HEK293 (cell line): ENCODE data around the gene AURKAIP1.

Experiments
- CTCF ChIA-PET: fragments of 350-600 bp; formaldehyde crosslinking; extraction: SDS; loops from one replicate; lab custom pipeline; 2021; ENCODE audit warnings: antibody characterized with exemption; lab: Yijun Ruan, JAX
- POLR2A ChIA-PET: fragments of 300-600 bp; formaldehyde crosslinking; extraction: SDS; loops from one replicate; lab custom pipeline; 2020; ENCODE audit warnings: antibody characterized with exemption, inconsistent platforms; lab: Yijun Ruan, JAX
- H3K27ac ChIP-seq: fragments of 200-500 bp; sonication (Bioruptor generic); 2 replicates; pipeline ENCODE4 v1.5.1; 2014; ENCODE audit warnings: low read depth, low read length, control low read depth, inconsistent platforms; ENCODE audit errors: extremely low read depth
- H3K36me3 ChIP-seq, 2 experiments: fragments of 200-500 bp in 1 of 2; sonication (Bioruptor generic) in 1 of 2; 1 replicate in 1 of 2; 2 replicates in 1 of 2; pipeline ENCODE4 v1.5.1; 2014 to 2017; ENCODE audit warnings: inconsistent platforms in 2 of 2, low read length in 2 of 2; ENCODE audit not compliant: control insufficient read depth in 2 of 2, insufficient read depth in 1 of 2
- H3K4me1 ChIP-seq: fragments of 200-500 bp; sonication (Bioruptor generic); 2 replicates; pipeline ENCODE4 v1.5.1; 2014; ENCODE audit warnings: mild to moderate bottlenecking, low read length, inconsistent platforms; ENCODE audit not compliant: control insufficient read depth, insufficient read depth
- H3K4me3 ChIP-seq: 2 replicates; pipeline ENCODE4 v1.5.1; 2011; ENCODE audit warnings: low read depth, mild to moderate bottlenecking, control low read depth, low read length, moderate library complexity
- H3K9me3 ChIP-seq: fragments of 200-500 bp; sonication (Bioruptor generic); 2 replicates; pipeline ENCODE4 v1.5.1; 2014; ENCODE audit warnings: low read depth, low read length, inconsistent platforms; ENCODE audit not compliant: control insufficient read depth, insufficient read depth
- BCL6B ChIP-seq: fragments of 450-650 bp; formaldehyde crosslinking; IDR thresholded peaks from 2 replicates; pipeline ENCODE4 v1.5.1; 2017; ENCODE audit warnings: missing biosample characterization, missing genetic modification characterization
- EGR2 ChIP-seq: fragments of 450-650 bp; formaldehyde crosslinking; IDR thresholded peaks from 2 replicates; pipeline ENCODE4 v1.5.1; 2016; ENCODE audit warnings: low read depth, missing biosample characterization, missing genetic modification characterization
- HIC1 ChIP-seq: fragments of 450-650 bp; formaldehyde crosslinking; IDR thresholded peaks from 2 replicates; pipeline ENCODE4 v1.5.1; 2016; ENCODE audit warnings: missing biosample characterization, missing genetic modification characterization
- KLF8 ChIP-seq: fragments of 450-650 bp; formaldehyde crosslinking; IDR thresholded peaks from 2 replicates; pipeline ENCODE4 v1.5.1; 2016; ENCODE audit warnings: missing biosample characterization, missing genetic modification characterization
- PRDM10 ChIP-seq: fragments of 450-650 bp; formaldehyde crosslinking; IDR thresholded peaks from 2 replicates; pipeline ENCODE4 v1.5.1; 2016; ENCODE audit warnings: missing biosample characterization, missing genetic modification characterization
- REST ChIP-seq: fragments of 450-650 bp; formaldehyde crosslinking; IDR thresholded peaks from 2 replicates; pipeline ENCODE4 v1.5.1; 2016; ENCODE audit warnings: missing biosample characterization, missing genetic modification characterization
- SP7 ChIP-seq: fragments of 450-650 bp; formaldehyde crosslinking; IDR thresholded peaks from 2 replicates; pipeline ENCODE4 v1.5.1; 2016; ENCODE audit warnings: missing biosample characterization, missing genetic modification characterization
- ZBTB1 ChIP-seq: fragments of 450-650 bp; formaldehyde crosslinking; IDR thresholded peaks from 2 replicates; pipeline ENCODE4 v1.5.1; 2016; ENCODE audit warnings: missing biosample characterization, missing genetic modification characterization
- ZBTB10 ChIP-seq: fragments of 450-650 bp; formaldehyde crosslinking; IDR thresholded peaks from 2 replicates; pipeline ENCODE4 v1.5.1; 2016; ENCODE audit warnings: missing biosample characterization, missing genetic modification characterization
- ZFHX2 ChIP-seq: fragments of 450-650 bp; formaldehyde crosslinking; conservative IDR thresholded peaks from 2 replicates; pipeline ENCODE4 v1.5.1; 2016; ENCODE audit warnings: missing biosample characterization, missing genetic modification characterization
- ZNF184 ChIP-seq: fragments of 450-650 bp; IDR thresholded peaks from 2 replicates; pipeline ENCODE4 v1.5.1; 2018; ENCODE audit warnings: missing biosample characterization, mild to moderate bottlenecking, missing genetic modification characterization
- ZNF639 ChIP-seq: fragments of 450-650 bp; formaldehyde crosslinking; IDR thresholded peaks from 2 replicates; pipeline ENCODE4 v1.5.1; 2016; ENCODE audit warnings: missing biosample characterization, missing genetic modification characterization
- ZNF704 ChIP-seq: fragments of 450-650 bp; formaldehyde crosslinking; IDR thresholded peaks from 2 replicates; pipeline ENCODE4 v1.5.1; 2016; ENCODE audit warnings: missing biosample characterization, missing genetic modification characterization

The AURKAIP1 gene

GRCh38 chr1:1333551-1334241 is 41.3 kb downstream of the AURKAIP1 start (continued):
- TF ChIP-seq PRDM10 (tag by site-specific recombination) (peak; percentile 62), HIC1 (tag by site-specific recombination) (0 out of 2 replicates have a peak, but pooled peaks have one; percentile 65)

- Histone ChIP-seq H3K9me3 (no peaks in the 10 kb centered on the region), H3K36me3 (peaks cover 0 to 44% of the 10 kb centered on the region in 2 experiments; a peak in 1 of 3 replicates), H3K4me3 (no peak overlapping the region), H3K4me1 (no peaks in the 10 kb centered on the region), H3K27ac (no peak overlapping the region)
- ChIA-PET POLR2A (interaction anchor here (1.5 kb wide), 1 partner anchor 15 kb away, joined by 4 read pairs; no protein-coding TSS in a partner anchor), CTCF (interaction anchor here (1.0 kb wide), 1 partner anchor 38 kb away, joined by 4 read pairs; no protein-coding TSS in a partner anchor)
- no peak for TF ChIP-seq ZBTB10 (tag by site-specific recombination)
- no peak for TF ChIP-seq SP7
- peak; percentile 32; the same call in 1 of the 2 replicates for TF ChIP-seq HIC1 (tag by site-specific recombination)
- TF ChIP-seq REST (tag by site-specific recombination) = no peak
- peak; percentile 65; the same call in 1 of the 2 replicates for TF ChIP-seq EGR2 (tag by site-specific recombination)
- TF ChIP-seq ZNF639 (tag by site-specific recombination) = no peak
- TF ChIP-seq ZFHX2 = peak; percentile 65
- no peak for TF ChIP-seq ZBTB1 (tag by site-specific recombination)
- TF ChIP-seq BCL6B (tag by site-specific recombination) = no peak
- TF ChIP-seq ZNF184 (tag by site-specific recombination) = no peak
- TF ChIP-seq KLF8 = peak; percentile 30; the same call in 1 of the 2 replicates
- TF ChIP-seq ZNF704 = no peak
Measured at GRCh38 chr1:1332774-1333480, 42.1 kb downstream of the AURKAIP1 start.
